Lower lobe of right lung (tissue), 2 donors: ENCODE results near the gene PTPRF. TPM values are rescaled to one million over a fixed set of nuclear protein-coding genes. Genes with fewer than 3 reads are reported as not detected.

Experiments used
- ATAC-seq, 2 donors: fragments of 200-7000 bp; cut with Tn5 transposase; one replicate each; pipeline ENCODE4 v1.9.1; 2020 to 2022; ENCODE audit warnings: mild to moderate bottlenecking in 2 of 2, moderate library complexity in 2 of 2
- DNase-seq: peaks from one replicate; pipeline ENCODE4 v3.0.0-alpha.2; 2020
- H3K27ac ChIP-seq: fragments of 200-600 bp; one replicate; pipeline ENCODE4 v1.8.0; 2022
- H3K27me3 ChIP-seq: fragments of 200-600 bp; one replicate; pipeline ENCODE4 v1.8.0; 2022; ENCODE audit warnings: low read depth
- H3K36me3 ChIP-seq: fragments of 200-600 bp; one replicate; pipeline ENCODE4 v1.8.0; 2022; ENCODE audit warnings: mild to moderate bottlenecking
- H3K4me1 ChIP-seq: fragments of 200-600 bp; one replicate; pipeline ENCODE4 v1.8.0; 2022
- H3K4me3 ChIP-seq: fragments of 200-600 bp; one replicate; pipeline ENCODE4 v1.8.0; 2022; ENCODE audit warnings: mild to moderate bottlenecking
- H3K9me3 ChIP-seq: fragments of 200-600 bp; one replicate; pipeline ENCODE4 v1.8.0; 2022
- CTCF ChIP-seq: fragments of 200-600 bp; IDR thresholded peaks from one replicate; pipeline ENCODE4 v1.8.0; 2022; ENCODE audit warnings: antibody characterized with exemption, mild to moderate bottlenecking
- intact Hi-C: fragments of 100-400 bp; cut with DNase I; formaldehyde crosslinking; loops from one replicate; pipeline ENCODE4 v1.11.0; 2022
- total RNA-seq: library from RNA; stranded (reverse); fragmentation: NEBNext Ultra II Directional; extraction: Animal tissue kit (Norgen Biotek cat#: 25700); gene quantifications from one replicate; pipeline ENCODE4 v1.2.1, GENCODE V29; 2021
- donor health status: DM: no; HTN: yes; CAD: no; lungs with severe emphysema.

The PTPRF gene
- total RNA-seq, 1 donor from 2014 or later: 176 TPM

GRCh38 chr1:43551396-43551888 is 20.8 kb downstream of the PTPRF start:
- intact Hi-C loops: no loop called here
- ATAC-seq (no peak), DNase-seq (no peak)
- H3K4me1 ChIP-seq: peaks cover 58% of the 10 kb centered on the region
- H3K27me3 ChIP-seq: no peaks in the 10 kb centered on the region
- H3K9me3 ChIP-seq: no peaks in the 10 kb centered on the region
- H3K36me3 ChIP-seq: peaks cover 20% of the 10 kb centered on the region
- no peak overlapping the region for H3K4me3 ChIP-seq
- peak overlapping the region; percentile 47 for H3K27ac ChIP-seq
- no peak for TF ChIP-seq CTCF

- Histone ChIP-seq H3K4me1 (peaks cover 64% of the 10 kb centered on the region), H3K4me3 (no peak overlapping the region), H3K27ac (no peak overlapping the region), H3K27me3 (no peaks in the 10 kb centered on the region), H3K9me3 (no peaks in the 10 kb centered on the region), H3K36me3 (peaks cover 20% of the 10 kb centered on the region)
- DNase-seq (no peak), ATAC-seq (no peak)
- intact Hi-C loops: no loop called here
- TF ChIP-seq CTCF: no peak
Measured at GRCh38 chr1:43552059-43552742, 21.5 kb downstream of the PTPRF start.

- intact Hi-C loops: no loop called here
- no peak overlapping the region for H3K4me3 ChIP-seq
- ATAC-seq: peak; percentile 65 to 72
- no peak overlapping the region for H3K27ac ChIP-seq
- H3K4me1 ChIP-seq: peaks cover 62% of the 10 kb centered on the region
- H3K36me3 ChIP-seq: peaks cover 20% of the 10 kb centered on the region
- no peaks in the 10 kb centered on the region for H3K9me3 ChIP-seq
- peak; percentile 76 for DNase-seq
- no peak for TF ChIP-seq CTCF
- no peaks in the 10 kb centered on the region for H3K27me3 ChIP-seq
Measured at GRCh38 chr1:43552813-43553212, 22.1 kb downstream of the PTPRF start.

- peaks cover 20% of the 10 kb centered on the region for H3K36me3 ChIP-seq
- no peaks in the 10 kb centered on the region for H3K27me3 ChIP-seq
- ATAC-seq (no peak), DNase-seq (no peak)
- H3K4me1 ChIP-seq: peaks cover 63% of the 10 kb centered on the region
- H3K4me3 ChIP-seq: no peak overlapping the region
- intact Hi-C loops: no loop called here
- no peak overlapping the region for H3K27ac ChIP-seq
- TF ChIP-seq CTCF: peak; percentile 17
- H3K9me3 ChIP-seq: no peaks in the 10 kb centered on the region
Measured at GRCh38 chr1:43554444-43554992, 23.8 kb downstream of the PTPRF start.

GRCh38 chr1:43556782-43557181 is 26.1 kb downstream of the PTPRF start:
- Histone ChIP-seq H3K27ac (peak overlapping the region; percentile 24), H3K4me3 (no peak overlapping the region), H3K27me3 (no peaks in the 10 kb centered on the region), H3K9me3 (no peaks in the 10 kb centered on the region), H3K36me3 (peaks cover 20% of the 10 kb centered on the region), H3K4me1 (peaks cover 42% of the 10 kb centered on the region)
- intact Hi-C loops: no loop called here
- TF ChIP-seq CTCF: no peak
- DNase-seq (peak; percentile 63), ATAC-seq (no peak)
